Stimulated activated CD8-positive, alpha-beta memory T cell treated with anti-CD3 and anti-CD28 coated beads, Interleukin-7, amount 100 ng/mL, for 1 hour (primary cell): ENCODE data around the gene RNF39.
A peak's percentile ranks its signal among the peaks of the same experiment; 100 is the strongest.
"Not testable (repeated sequence)": the region's sequence is repeated elsewhere in the genome, so short reads cannot be mapped to it uniquely, and the experiment has no call there.

Experiments used
- DNase-seq, 2 donors: peaks; one replicate each; pipeline ENCODE4 v3.0.0-alpha.2; 2020; ENCODE audit warnings: low read depth in 2 of 2

RNF39 gene, protein sequence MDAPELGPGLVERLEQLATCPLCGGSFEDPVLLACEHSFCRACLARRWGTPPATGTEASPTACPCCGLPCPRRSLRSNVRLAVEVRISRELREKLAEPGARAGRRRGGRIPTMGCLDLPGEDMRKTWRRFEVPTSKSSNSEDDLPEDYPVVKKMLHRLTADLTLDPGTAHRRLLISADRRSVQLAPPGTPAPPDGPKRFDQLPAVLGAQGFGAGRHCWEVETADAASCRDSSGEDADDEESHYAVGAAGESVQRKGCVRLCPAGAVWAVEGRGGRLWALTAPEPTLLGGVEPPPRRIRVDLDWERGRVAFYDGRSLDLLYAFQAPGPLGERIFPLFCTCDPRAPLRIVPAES

DNA sequence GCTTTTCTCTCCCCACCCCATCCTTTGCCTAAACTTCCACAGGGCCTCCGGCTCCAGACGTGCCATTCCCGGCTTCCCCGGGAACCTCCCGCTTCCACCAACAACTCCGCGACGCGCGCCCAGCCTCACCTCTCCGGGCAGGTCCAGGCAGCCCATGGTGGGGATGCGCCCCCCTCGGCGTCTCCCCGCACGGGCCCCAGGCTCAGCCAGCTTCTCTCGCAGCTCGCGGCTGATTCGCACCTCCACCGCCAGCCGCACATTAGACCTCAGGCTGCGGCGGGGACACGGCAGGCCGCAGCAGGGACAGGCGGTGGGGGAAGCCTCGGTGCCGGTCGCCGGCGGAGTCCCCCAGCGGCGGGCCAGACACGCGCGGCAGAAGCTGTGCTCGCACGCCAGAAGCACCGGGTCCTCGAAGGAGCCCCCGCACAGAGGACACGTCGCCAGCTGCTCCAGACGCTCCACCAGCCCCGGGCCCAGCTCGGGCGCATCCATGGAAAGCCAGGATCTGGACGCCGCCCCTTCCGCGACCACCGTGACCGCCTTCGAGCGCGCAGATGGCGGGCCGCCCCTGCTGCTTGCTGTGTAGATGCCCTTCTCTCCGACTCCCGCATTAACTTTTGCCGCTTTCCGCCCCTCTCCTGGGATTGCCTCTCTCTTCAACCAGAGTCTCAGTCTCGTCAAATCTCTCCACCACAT is at the start of gene RNF39:
Gene RNF39, minus strand, starts transcription at position 676 of the 696 bp plus-strand sequence. Its CDS starts 184 bp downstream, at position 492.
- no peak for DNase-seq

DNA sequence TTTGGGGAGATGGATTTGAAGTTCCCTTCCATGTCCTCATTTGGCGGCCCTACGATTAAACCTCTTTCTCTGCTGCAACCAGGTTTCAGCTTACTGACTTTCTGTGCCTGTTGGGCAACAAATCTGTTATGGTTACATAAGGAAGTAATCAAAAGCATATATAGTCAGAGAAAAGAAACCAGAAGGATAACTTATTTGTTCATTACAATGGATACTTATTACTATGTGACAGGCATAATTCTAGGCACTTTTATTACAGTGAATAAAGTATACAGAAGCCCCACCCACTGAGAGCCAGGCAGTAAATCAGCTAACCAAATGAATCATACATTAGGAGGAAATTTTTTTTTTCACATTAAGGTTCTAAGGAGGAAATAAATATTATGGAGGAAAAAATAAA is 46.9 kb upstream of the RNF39 start:
- DNase-seq = no peak

DNA sequence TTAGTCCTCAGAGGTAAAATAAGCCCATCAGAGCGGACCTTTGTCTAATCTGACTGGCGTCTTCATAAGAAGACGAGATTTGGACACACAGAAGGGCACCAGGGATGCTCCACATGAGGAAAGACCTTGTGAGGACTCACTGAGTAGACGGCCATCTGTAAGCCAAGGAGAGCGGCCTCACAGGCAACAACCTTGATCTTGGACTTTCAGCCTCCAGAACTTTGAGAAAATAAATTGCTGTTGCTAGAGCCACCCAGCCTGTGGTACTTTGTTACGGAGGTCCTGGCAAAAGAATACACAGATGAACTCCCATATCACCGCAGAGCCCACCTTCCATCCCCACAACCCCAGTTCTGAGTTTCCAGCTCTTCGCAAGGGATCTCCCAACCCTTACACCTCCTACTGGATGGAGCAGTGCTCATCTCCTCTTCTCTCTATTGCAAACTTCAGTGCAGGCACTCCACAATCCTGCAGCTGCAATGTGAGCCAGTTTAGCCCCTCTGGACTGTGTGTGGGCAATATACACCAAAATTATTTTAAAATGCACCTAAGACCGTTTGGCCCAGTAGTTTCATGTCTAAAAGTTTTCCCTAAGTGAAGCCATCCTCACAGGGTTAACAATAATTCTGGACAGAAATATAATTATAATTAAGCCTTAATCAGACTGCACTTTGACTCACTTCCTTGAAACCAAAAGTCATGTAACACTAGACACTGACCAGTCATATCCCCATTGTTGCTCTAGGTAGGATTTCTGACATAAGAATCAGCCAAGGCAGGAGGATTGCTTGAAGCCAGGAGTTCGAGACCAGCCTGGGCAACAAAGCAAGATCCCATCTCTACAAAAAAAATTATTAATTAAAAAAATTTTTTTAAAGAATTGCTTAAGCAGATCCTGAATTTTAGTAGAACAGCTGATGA is 46.1 kb upstream of the RNF39 start:
- no peak for DNase-seq

DNA sequence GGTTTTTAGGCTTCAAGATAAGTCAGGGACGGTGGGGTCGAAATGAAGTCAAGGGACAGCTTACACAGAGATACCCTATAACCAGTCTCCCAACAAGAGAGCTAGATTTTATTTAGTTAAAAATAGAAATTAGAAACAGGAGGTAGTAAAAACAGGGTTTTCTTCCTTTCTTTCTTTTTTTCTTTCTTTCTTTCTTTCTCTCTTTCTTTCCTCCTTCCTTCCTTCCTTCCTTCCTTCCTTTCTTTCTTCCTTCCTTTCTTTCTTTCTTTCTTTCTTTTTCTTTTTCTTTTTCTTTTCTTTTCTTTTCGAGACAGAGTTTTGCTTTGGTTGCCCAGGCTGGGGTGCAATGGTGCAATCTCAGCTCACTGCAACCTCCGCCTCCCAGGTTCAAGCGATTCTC is 43.1 kb upstream of the RNF39 start:
- not testable (repeated sequence) for DNase-seq

DNA sequence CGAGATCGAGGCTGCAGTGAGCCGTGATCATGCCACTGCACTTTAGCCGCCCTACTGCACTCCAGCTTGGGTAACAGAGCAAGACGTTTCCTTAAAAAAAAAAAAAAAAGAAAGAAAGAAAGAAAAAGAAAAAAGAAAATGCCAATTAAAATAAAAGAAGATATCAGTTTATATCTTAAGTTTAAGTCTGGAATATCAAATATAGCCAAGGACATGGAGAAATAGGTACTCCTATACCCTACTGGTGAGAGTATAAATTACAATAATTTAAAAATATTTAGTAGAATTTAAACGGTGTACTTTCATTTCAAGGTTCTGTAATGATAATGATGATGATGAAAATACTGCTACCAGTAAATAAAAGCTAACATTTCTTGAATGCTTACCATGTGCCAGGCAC is 41.2 kb upstream of the RNF39 start:
- no peak for DNase-seq

DNA sequence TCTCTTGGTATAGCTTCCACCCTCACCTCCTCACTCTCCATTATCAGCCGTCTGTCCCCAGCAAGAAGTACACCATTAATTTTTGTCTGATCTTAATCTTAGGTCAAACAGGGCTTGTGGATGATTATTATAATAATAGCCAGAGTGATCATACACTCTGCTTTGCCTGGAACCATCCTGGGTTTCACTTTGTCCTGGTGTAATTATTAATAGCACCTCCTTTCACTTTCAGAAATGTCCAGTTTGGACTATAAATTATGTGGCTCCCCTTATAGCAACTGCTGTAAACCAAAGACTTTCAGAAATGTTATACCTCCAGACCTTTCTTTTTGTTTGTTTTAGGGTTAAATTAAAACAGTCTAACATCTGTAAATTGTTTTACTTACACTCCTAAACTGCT is 38.3 kb upstream of the RNF39 start:
- DNase-seq = no peak

DNA sequence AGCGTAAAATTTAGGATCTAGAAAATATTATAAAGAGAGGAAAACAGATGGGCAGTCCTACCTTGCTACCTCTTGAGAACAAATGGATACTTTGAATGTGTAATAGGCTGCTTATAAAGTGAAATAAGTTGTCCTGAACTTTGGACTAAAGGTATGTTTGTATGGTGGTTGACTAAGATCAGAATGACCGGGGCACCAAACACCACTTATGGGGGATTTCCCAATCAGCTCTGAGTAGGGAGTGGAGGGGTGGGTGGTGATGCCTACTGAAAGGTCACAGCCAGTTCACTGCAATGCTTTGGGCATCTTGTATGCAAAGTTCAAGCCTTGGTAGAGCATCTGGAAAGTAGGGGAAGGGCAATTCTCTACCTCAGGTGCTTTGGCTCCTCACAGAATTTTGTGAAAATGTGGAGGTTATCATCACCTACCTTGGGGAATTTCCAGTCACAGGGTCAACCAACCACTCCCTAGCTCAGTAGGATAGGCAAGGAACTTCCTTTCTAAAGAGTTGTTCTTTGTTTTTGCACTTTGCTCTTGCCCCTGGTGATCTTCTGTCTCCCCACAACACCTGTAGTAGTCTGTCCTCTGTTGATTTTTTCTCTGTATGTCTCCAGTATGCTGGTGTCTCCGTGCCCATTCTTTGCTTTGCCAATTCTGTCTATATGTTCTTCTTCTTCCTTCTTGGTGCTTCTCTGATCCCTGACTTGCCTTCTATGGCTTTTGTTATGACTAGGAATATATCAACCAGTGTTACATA is 37.6 kb upstream of the RNF39 start, which contains the start of gene TRIM31:
Gene TRIM31, minus strand, starts transcription at position 88 of the 757 bp plus-strand sequence. CDS start 285 bp downstream, outside the sequence.
- DNase-seq = no peak

DNA sequence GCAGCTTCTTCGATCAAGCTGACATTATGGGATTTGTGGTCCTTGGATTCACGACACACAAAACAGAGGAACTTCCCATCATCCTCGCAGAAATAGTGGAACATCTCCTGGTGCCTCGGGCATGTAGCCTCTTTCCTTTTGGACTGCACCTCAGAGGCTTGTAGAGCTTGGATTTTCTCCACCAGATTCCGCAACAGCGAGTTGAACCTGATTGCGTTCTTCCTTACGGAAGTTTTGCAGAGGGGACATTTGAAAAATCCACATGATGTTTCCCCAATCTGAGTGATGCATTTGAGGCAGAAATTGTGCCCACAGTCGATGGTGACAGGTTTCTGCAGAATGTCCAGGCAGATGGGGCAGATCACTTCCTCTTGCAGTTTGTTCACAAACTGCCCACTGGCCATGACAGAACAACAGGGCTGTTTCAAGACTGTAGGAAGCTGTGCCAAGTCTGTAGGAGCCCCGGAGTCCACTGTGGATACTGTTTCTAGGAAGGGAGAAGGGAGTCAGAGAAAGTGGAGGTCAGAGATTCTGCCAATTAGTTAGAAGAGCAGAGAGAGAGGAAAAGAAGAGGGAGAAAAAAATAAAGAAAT is 36.9 kb upstream of the RNF39 start:
- no peak for DNase-seq

DNA sequence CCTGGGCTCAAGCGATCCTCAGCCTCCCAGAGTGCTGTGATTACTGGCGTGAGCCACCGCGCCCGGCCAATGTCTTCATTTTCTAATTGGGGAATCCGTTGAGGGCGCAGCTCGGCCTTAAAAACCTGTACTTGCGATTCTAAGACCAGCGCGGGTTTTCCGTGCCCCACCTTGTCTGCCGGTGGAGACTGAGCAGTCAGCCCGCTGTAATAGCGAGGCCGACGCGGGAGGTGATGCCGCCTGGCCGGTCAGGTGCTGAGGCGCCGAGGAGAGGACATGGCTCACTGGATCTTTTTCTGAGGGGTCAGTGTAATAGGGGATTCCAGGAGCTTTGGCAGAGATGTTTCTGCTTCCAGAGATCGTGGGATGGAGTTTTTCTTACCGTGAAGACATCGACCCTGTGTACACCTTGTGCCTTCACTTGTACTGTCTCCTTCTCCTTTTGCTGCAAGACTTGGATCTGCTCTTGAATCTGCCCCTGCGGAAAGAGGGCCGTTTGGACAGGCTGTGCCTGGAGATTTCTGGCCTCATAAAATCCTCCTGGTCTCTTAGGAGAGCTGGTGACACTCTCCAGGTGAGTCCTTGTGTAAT is 35.8 kb upstream of the RNF39 start:
- DNase-seq = no peak

DNA sequence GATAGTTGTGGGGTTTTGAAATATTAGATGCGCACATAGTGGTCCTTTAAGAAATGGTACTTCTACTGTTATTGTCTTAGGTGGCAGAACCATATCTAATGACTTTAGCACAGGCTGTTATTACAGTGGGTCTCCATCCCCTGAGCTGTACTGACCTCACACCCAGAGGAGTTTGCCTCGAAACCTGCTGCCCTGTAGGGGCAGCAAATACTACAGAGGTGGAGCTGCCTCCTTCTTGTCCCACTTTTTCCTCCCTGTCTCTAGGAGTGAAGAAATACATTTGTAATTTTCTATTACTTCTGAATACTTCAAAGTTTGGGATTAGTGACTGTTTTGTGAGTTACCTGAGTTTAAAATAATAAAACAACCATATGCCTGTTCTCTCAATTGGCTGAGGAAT is 29.1 kb upstream of the RNF39 start:
- no peak for DNase-seq

DNA sequence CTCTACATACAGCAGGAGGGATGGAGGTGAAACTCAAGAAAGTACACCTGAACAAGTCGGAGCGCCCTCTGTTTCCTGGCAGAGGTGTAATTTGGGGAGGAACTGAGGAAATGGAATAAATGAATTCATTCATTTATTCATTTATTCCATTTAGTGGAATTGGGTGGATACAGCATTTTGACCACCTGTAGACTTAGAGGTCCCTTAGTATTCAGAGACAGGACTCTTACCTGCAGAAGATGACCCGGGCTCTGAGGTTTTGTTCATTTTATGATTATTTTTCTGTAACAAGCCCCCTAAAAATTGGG is 28.3 kb upstream of the RNF39 start:
- DNase-seq = no peak

DNA sequence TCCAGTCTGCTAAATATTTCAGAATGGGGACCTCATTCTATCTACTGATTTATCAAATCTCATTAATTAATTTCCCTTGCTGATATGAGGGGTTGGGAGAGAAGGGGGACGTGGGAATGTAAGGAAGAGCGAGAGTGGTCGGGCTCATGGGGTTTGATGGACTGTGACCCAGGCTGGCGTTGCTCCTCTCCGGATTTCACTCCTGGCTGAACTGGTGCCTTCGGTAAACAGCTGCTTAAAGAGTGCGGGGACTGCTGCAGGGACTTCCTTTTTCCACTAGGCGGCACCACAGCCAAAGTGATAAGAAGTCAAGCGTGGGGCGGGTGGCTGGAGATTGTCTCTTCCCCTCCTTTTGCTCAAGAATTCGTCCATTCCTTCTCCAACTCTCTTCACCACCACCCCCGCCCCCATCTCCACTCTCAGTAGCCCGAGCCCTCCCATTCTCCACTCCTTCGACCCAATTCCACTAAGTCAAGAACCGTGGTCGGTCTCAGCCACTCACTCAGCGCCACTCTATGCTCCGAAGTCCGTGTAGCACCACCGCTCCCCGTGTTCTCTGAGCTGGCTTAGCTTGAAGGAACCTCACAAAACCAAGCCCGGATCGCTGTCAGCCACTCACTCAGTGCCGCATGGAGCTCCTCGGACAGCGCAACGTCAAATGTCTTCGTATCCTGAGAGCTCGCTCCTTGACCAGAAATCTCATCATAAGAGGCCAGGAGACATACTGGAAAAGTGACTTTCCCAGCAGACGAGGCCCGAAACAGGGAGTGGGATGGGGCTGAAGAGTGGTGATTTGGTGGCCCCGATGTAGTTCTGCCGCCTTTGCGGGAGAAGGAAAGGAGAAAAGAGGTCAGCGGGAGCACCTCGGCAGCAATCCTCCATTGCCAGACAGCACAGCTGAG is 27.7 kb upstream of the RNF39 start:
- DNase-seq = peak; percentile 65 to 68

DNA sequence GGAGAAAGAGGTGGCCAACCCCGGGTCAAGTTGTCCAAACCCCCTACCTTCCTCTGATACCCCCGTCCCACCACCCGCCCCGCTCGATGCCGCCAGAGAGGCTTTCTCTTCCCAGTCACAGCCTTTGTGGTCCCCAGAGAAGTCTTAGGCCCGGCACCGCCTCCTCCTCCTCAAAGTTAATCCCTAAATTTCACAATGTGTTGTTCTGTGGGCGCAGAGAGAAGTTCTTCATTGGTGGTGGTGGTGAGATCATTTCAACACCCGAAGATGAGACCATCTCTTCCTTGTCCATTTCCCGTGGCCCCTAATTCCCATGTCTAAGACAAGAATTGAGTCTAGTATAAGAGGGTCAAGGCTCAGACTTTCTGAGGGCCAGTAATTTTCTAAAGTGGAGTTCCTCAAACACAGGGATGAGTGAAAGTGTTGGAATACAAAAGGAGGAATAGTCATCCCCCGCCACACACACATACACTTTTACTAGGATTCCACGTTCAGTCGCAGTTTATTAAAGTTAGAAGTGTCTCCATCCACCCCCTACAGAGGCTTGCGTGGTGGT is 26.9 kb upstream of the RNF39 start:
- no peak for DNase-seq

DNA sequence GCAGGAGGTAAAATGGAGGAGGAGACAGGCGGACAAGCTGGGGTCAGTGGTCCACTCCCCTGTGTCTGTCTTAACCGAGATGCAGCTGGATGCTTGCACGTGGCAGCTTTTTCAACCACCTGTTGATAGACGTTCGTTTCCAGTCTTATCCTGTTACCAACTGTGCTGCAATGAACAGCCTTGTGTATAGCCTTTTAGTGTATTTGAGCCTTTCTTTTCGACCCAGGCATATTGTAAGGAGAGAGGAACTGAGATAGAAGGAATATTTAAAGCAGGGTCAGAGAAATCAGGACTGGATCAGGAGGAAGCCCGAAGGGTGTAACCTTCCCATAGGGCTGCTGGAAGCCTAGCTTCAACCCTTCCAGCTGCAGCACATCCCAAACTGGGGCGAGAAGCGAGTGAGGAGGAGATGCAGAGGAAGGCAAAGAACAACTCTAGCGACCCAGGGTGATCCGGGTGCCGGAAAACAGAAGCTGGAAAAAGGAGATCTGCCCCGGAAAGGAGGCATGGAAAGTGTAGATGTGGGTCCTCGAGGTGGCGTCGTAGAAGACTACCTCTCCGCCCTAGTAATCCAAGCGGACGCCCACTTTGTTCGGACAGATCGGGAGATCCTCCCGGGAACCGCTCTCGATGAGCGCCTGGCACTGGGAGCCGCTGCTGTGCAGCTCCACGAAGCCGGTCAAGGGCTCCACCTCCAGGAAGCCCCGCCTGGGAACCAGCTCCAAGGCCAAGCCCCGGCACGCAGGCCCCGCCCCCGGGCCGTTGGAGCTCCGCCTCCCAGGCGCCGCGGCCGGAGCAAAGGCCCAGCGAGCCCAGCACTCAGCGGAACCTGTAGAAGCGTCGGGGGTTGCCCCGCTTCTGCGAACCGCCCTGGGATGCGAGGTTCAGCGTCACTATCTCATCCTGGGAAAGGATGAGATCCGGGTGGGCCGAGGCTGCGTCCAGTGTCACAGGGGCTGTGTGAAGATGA is 26.2 kb upstream of the RNF39 start:
- DNase-seq = peak; percentile 19 to 42

DNA sequence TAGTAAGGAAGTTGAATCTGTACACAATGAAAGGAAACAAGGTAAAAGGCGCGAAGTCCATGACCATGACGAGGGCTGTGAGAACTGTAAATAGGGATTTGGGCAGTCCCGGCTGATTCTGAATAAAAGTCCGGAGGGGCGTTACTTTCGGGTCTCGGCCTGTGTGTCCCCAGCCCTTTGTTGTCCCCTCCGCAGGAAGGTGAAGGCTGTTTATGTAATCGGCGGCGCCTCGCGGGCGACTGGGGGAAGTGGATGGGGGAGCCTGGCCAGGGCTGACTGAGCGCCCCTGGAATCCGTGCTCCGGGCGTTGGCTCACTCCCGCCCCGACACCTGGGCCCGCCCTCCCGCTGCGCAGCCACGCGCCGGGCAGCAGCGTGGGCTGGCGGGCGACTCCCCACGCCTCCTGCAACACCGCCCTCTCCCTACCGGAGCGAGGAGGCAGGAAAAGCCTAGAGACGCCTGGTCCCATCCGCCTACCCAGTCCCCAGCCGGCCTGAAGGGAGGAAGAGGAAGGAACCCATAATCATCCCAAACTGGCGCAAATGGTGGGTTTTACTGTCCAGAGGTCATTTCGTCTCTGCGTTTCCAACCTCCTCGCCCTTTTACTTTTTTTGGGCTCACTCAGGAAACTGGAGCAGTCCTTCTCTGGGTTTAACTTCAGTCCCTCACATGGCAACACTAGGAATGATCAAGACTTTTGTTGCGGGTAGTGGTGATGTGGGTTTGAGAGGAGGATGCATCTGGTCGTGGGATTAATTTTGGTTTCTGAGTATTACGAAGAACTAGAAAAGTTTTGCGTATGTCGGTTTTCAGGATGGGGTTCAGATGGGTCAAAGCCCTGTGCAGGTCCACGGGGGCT is 25.2 kb upstream of the RNF39 start:
- DNase-seq = no peak

DNA sequence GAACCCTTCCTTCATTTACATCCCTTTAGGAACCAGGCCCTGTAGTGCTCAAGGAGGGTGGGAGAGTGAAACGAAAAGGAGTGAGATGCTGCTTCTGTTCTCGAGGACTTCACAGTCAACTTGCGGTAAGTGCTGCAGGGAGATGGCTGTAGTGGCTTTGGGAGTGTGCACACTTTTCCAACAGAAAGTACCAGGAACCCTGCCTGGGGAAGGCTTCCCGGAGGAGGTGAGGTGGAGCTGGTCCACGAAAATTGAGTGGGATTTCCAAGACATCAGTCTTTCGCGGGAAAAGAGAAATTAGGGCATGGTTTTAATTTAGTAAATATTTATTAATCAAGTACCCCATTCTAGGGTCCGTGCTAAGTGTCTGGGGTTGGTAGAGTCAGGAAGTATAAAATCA is 24.6 kb upstream of the RNF39 start:
- no peak for DNase-seq
